ENCODE data around the gene ZNF362. TPM values are rescaled to one million over a fixed set of nuclear protein-coding genes. Genes with fewer than 3 reads are reported as not detected.

ZNF362 gene
- total RNA-seq, 2 experiments from 2014 or later: 24.7 to 26.6 TPM

DNA sequence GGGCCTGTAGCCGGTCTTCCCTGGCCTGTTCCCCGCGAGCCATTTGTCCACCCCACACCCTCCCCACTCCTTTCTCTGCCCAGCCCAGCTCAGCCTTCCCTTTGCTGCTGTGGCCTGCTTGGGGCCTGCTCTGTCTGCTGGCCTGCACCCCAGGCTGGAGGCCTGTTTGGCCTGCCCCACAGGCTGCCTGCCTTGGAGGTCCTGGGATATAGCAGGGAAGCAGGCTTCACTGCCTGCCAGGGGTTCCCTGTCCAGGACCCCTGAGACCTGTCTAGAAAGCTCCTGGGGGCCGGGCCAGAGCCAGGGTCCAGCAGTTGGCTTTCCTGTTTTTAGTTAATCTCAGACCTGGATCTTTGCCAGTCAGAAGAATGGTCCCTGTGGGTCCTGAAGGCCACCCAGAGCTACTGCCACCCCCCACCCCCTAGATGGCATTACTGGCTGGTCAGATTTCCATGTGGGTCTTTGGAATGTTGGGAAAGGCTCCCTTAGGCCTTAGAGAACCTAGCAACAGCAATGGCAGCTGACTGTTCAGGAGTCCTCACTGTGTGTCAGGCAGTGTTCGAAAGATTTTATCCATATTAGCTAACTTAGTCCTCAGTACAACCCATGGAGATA, 7.7 kb downstream of the ZNF362 start:
- intact Hi-C loops (cut with DNase I, micrococcal nuclease): no loop called here
- peaks cover 51% of the 10 kb centered on the region for H3K4me1 Mint-ChIP-seq (ENCODE audit: low read depth)
- TF ChIP-seq, protein P1, sequence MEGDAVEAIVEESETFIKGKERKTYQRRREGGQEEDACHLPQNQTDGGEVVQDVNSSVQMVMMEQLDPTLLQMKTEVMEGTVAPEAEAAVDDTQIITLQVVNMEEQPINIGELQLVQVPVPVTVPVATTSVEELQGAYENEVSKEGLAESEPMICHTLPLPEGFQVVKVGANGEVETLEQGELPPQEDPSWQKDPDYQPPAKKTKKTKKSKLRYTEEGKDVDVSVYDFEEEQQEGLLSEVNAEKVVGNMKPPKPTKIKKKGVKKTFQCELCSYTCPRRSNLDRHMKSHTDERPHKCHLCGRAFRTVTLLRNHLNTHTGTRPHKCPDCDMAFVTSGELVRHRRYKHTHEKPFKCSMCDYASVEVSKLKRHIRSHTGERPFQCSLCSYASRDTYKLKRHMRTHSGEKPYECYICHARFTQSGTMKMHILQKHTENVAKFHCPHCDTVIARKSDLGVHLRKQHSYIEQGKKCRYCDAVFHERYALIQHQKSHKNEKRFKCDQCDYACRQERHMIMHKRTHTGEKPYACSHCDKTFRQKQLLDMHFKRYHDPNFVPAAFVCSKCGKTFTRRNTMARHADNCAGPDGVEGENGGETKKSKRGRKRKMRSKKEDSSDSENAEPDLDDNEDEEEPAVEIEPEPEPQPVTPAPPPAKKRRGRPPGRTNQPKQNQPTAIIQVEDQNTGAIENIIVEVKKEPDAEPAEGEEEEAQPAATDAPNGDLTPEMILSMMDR (IDR thresholded peaks at IDR 0.05): no peak
- ChIA-PET CTCF (no interaction called here), POLR2A (no interaction called here)
- no peaks in the 10 kb centered on the region for H3K27me3 Mint-ChIP-seq
- H3K27ac ChIP-seq (ENCODE audit: low read depth in 1 of 2, low read length in 2 of 2): no peak overlapping the region
- no peaks in the 10 kb centered on the region for H3K27me3 ChIP-seq (ENCODE audit: control insufficient read depth in 1 of 2, insufficient read depth in 2 of 2, low read length in 2 of 2)
- no peak overlapping the region for H3K4me3 Mint-ChIP-seq
- H3K27ac Mint-ChIP-seq: no peak overlapping the region
- no peak overlapping the region for H3K4me3 ChIP-seq (ENCODE audit: low read length)
- no peak for DNase-seq
- peaks cover 11% of the 10 kb centered on the region for H3K36me3 ChIP-seq (ENCODE audit: insufficient read depth, low read length)
- no peaks in the 10 kb centered on the region for H3K9me3 Mint-ChIP-seq
- H3K36me3 Mint-ChIP-seq (ENCODE audit: low read depth): peaks cover 18% of the 10 kb centered on the region
- peaks cover 28% of the 10 kb centered on the region for H3K4me1 ChIP-seq (ENCODE audit: insufficient read depth, low read length)
- no peaks in the 10 kb centered on the region for H3K9me3 ChIP-seq (ENCODE audit: control insufficient read depth in 1 of 2, insufficient read depth in 1 of 2, low read length in 2 of 2)
- ATAC-seq (ENCODE audit: poor library complexity): no peak

DNA sequence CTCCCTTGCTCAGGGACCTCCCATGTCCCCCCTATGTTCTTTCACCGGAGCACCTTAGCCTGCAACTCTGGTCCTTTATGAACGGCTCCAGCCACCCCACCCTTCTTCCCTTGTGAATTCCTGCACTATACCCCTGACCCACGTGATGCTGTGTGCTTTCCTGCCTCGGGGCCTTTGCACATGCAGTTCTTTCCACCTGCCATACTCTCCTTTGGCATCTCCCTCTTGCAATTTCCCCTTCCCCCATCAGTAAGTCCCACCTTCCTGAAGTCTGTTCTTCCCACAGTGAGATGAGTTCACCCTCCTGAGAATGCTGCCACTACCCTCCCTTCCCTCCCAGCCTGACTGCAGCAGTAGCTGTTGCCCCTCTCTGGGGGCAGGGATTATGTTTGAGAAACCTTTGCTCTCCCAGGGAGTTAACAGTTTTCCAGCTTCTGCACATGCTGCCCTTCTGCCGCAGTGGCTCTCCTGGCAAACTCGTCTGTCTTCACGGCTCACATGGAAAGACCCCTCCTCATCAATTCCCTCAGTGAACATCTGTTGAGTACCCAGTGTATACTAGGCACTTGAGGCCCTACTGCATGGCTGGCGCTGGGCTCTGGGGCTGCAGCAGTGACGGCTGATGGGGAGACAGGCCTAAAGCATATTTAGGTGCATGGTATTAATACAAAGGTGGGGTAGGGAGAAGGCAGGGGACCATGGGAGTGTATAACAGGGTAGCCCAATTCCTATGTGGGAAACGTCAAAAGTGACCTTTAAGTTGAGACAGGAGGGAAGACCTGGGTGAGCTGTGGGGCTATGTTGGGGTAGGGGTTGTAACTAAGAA, 9.7 kb downstream of the ZNF362 start:
- peaks cover 14% of the 10 kb centered on the region for H3K36me3 ChIP-seq (ENCODE audit: insufficient read depth, low read length)
- DNase-seq (no peak), ATAC-seq (ENCODE audit: poor library complexity) (no peak)
- no peaks in the 10 kb centered on the region for H3K9me3 ChIP-seq (ENCODE audit: control insufficient read depth in 1 of 2, insufficient read depth in 1 of 2, low read length in 2 of 2)
- H3K4me3 ChIP-seq (ENCODE audit: low read length): no peak overlapping the region
- no peak overlapping the region for H3K27ac ChIP-seq (ENCODE audit: low read depth in 1 of 2, low read length in 2 of 2)
- H3K4me1 ChIP-seq (ENCODE audit: insufficient read depth, low read length): peaks cover 16% of the 10 kb centered on the region
- H3K9me3 Mint-ChIP-seq: no peaks in the 10 kb centered on the region
- POLR2A ChIA-PET: no interaction called here
- peaks cover 20% of the 10 kb centered on the region for H3K36me3 Mint-ChIP-seq (ENCODE audit: low read depth)
- H3K27me3 ChIP-seq (ENCODE audit: control insufficient read depth in 1 of 2, insufficient read depth in 2 of 2, low read length in 2 of 2): no peaks in the 10 kb centered on the region
- CTCF ChIA-PET: no interaction called here
- intact Hi-C loops (cut with DNase I, micrococcal nuclease): no loop called here
- no peak overlapping the region for H3K27ac Mint-ChIP-seq
- H3K4me3 Mint-ChIP-seq: no peak overlapping the region
- TF ChIP-seq, protein P1 (IDR thresholded peaks at IDR 0.05): no peak
- peaks cover 42% of the 10 kb centered on the region for H3K4me1 Mint-ChIP-seq (ENCODE audit: low read depth)
- no peaks in the 10 kb centered on the region for H3K27me3 Mint-ChIP-seq

DNA sequence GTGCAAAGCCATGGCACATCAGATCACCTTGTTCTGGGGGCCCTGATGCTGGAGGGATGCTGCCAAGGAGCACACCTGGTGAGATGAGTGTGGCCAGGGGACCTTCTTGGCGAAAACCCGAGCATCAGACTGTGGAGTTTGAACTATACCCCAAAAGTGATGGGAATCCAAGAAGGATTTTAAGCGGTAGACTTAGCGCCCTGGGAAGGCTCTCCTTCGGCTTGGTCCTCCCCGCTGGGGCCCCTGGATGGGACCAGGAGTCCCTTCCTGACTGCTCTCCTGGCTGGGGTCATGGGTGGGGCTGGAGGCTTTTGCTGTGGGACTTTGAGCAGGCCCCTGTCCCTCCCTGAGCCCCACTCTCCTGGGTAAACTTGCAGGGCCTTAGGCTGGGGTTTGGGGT, 10.5 kb downstream of the ZNF362 start:
- DNase-seq: no peak
- Histone ChIP-seq H3K27me3 (ENCODE audit: control insufficient read depth in 1 of 2, insufficient read depth in 2 of 2, low read length in 2 of 2) (no peaks in the 10 kb centered on the region), H3K4me3 (ENCODE audit: low read length) (no peak overlapping the region), H3K36me3 (ENCODE audit: insufficient read depth, low read length) (peaks cover 14% of the 10 kb centered on the region), H3K27ac (ENCODE audit: low read depth in 1 of 2, low read length in 2 of 2) (no peak overlapping the region), H3K4me1 (ENCODE audit: insufficient read depth, low read length) (peaks cover 10% of the 10 kb centered on the region), H3K9me3 (ENCODE audit: control insufficient read depth in 1 of 2, insufficient read depth in 1 of 2, low read length in 2 of 2) (no peaks in the 10 kb centered on the region)
- peaks cover 42% of the 10 kb centered on the region for H3K4me1 Mint-ChIP-seq (ENCODE audit: low read depth)
- ChIA-PET CTCF (no interaction called here), POLR2A (no interaction called here)
- H3K4me3 Mint-ChIP-seq: no peak overlapping the region
- TF ChIP-seq, protein P1 (IDR thresholded peaks at IDR 0.05): no peak
- intact Hi-C loops (cut with DNase I, micrococcal nuclease): no loop called here
- H3K27me3 Mint-ChIP-seq: no peaks in the 10 kb centered on the region
- H3K36me3 Mint-ChIP-seq (ENCODE audit: low read depth): peaks cover 20% of the 10 kb centered on the region
- no peak overlapping the region for H3K27ac Mint-ChIP-seq
- no peaks in the 10 kb centered on the region for H3K9me3 Mint-ChIP-seq
- ATAC-seq (ENCODE audit: poor library complexity): no peak
